ENCODE data around the gene ALDH1L1. TPM values are rescaled to one million over a fixed set of nuclear protein-coding genes. Genes with fewer than 3 reads are reported as not detected.

The ALDH1L1 gene
- total and polyA plus RNA-seq, 9 of the 15 experiments (the other 6 are each of a cell fraction or from before 2014, with no cell fraction given): 0.06 to 1.9 (median 0.57) TPM; not detected in 1

DNA sequence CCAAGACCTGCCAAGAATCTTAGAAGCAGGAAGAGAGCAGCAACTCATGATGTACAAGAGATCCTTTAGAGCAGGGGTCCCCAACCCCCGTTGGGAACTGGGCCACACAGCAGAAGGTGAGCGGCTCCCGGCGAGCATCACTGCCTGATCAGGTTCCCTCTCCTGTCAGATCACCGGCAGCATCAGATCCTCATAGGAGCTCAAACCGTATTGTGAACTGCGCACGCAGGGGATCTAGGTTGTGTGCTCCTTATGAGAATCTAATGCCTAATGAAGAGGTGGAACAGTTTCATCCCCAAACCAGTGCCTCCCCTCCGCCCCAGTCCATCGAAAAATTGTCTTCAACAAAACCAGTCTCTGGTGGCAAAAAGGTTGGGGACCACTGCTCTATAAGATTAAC lies 110.2 kb downstream of the ALDH1L1 start:
- no TSS peak for BruUV-seq (replicated peaks)
- ChIA-PET POLR2A (interaction anchor here (0.7 to 0.9 kb wide), 2 partner anchors 11 to 70 kb away, joined by 3 read pairs; no protein-coding TSS in a partner anchor), CTCF (ENCODE audit: low intra/inter-chr PET ratio) (no interaction called here)
- no peak for DNase-seq (ENCODE audit: extremely low read depth in 1 of 4, low spot score in 3 of 4)
- in situ Hi-C loops (cut with MboI): no loop called here
- ATAC-seq: no peak
- H4K20me1 ChIP-seq (replicated peaks; ENCODE audit: control insufficient read depth, insufficient read depth, low read length): no peaks in the 10 kb centered on the region
- H3K4me2 ChIP-seq (ENCODE audit: insufficient read depth, low read length): no peak overlapping the region
- no peaks in the 10 kb centered on the region for H3K36me3 ChIP-seq (ENCODE audit: control insufficient read depth, insufficient read depth, low read length)
- no peaks in the 10 kb centered on the region for H3K9me3 ChIP-seq (replicated peaks; ENCODE audit: control insufficient read depth, insufficient read depth, low read depth, low read length)
- H2AFZ ChIP-seq (ENCODE audit: low read depth, low read length): no peak overlapping the region
- intact Hi-C loops (cut with micrococcal nuclease): no loop called here
- no peak overlapping the region for H3K4me3 ChIP-seq
- no peaks in the 10 kb centered on the region for H3K4me1 ChIP-seq (replicated peaks in 1 of 2; ENCODE audit: control insufficient read depth in 2 of 2, insufficient read depth in 2 of 2, low read length in 2 of 2)
- H3K27me3 ChIP-seq (ENCODE audit: control insufficient read depth in 2 of 2, insufficient read depth in 2 of 2, low read length in 2 of 2): no peaks in the 10 kb centered on the region
- 18% methylated on average over 3 of the region's 10 CpGs for WGBS (ENCODE audit: insufficient coverage, low coverage, missing lambda C conversion rate)
- no peaks in the 10 kb centered on the region for H3K79me2 ChIP-seq (ENCODE audit: control insufficient read depth, insufficient read depth, low read length)
- TF ChIP-seq, protein P1, sequence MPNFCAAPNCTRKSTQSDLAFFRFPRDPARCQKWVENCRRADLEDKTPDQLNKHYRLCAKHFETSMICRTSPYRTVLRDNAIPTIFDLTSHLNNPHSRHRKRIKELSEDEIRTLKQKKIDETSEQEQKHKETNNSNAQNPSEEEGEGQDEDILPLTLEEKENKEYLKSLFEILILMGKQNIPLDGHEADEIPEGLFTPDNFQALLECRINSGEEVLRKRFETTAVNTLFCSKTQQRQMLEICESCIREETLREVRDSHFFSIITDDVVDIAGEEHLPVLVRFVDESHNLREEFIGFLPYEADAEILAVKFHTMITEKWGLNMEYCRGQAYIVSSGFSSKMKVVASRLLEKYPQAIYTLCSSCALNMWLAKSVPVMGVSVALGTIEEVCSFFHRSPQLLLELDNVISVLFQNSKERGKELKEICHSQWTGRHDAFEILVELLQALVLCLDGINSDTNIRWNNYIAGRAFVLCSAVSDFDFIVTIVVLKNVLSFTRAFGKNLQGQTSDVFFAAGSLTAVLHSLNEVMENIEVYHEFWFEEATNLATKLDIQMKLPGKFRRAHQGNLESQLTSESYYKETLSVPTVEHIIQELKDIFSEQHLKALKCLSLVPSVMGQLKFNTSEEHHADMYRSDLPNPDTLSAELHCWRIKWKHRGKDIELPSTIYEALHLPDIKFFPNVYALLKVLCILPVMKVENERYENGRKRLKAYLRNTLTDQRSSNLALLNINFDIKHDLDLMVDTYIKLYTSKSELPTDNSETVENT (CRISPR knock-in tag; IDR thresholded peaks at IDR 0.05): no peak
- no peak for TF ChIP-seq ZC3H8 (IDR thresholded peaks at IDR 0.05)
- TF ChIP-seq MCM5 (IDR thresholded peaks at IDR 0.05; ENCODE audit: low read depth): no peak
- no peak for TF ChIP-seq MTF1 (CRISPR knock-in tag; IDR thresholded peaks at IDR 0.05; ENCODE audit: borderline replicate concordance)
- TF ChIP-seq DNMT1 (IDR thresholded peaks at IDR 0.05): no peak
- no peak for TF ChIP-seq ZNF384 (IDR thresholded peaks at IDR 0.05; ENCODE audit: low read depth, low read length)
- no peak for TF ChIP-seq BRCA1 (IDR thresholded peaks at IDR 0.05)
- TF ChIP-seq BRCA1 (CRISPR knock-in tag; IDR thresholded peaks at IDR 0.05): no peak
- TF ChIP-seq NELFE (IDR thresholded peaks at IDR 0.05; ENCODE audit: insufficient read depth, insufficient read length): no peak
- TF ChIP-seq PTBP1 (IDR thresholded peaks at IDR 0.05; ENCODE audit: low read depth, low read length): no peak
- no peak for TF ChIP-seq ZNF184 (CRISPR knock-in tag; IDR thresholded peaks at IDR 0.05)
- TF ChIP-seq ARHGAP35 (IDR thresholded peaks at IDR 0.05; ENCODE audit: partially characterized antibody): no peak
- no peak for TF ChIP-seq RBM22 (IDR thresholded peaks at IDR 0.05; ENCODE audit: low read depth, low read length, poor library complexity, severe bottlenecking)
- TF ChIP-seq, protein P2, sequence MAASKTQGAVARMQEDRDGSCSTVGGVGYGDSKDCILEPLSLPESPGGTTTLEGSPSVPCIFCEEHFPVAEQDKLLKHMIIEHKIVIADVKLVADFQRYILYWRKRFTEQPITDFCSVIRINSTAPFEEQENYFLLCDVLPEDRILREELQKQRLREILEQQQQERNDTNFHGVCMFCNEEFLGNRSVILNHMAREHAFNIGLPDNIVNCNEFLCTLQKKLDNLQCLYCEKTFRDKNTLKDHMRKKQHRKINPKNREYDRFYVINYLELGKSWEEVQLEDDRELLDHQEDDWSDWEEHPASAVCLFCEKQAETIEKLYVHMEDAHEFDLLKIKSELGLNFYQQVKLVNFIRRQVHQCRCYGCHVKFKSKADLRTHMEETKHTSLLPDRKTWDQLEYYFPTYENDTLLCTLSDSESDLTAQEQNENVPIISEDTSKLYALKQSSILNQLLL (CRISPR knock-in tag; IDR thresholded peaks at IDR 0.05; ENCODE audit: borderline replicate concordance): no peak
- no peak for TF ChIP-seq GMEB1 (CRISPR knock-in tag; IDR thresholded peaks at IDR 0.05)
- TF ChIP-seq, protein P3, sequence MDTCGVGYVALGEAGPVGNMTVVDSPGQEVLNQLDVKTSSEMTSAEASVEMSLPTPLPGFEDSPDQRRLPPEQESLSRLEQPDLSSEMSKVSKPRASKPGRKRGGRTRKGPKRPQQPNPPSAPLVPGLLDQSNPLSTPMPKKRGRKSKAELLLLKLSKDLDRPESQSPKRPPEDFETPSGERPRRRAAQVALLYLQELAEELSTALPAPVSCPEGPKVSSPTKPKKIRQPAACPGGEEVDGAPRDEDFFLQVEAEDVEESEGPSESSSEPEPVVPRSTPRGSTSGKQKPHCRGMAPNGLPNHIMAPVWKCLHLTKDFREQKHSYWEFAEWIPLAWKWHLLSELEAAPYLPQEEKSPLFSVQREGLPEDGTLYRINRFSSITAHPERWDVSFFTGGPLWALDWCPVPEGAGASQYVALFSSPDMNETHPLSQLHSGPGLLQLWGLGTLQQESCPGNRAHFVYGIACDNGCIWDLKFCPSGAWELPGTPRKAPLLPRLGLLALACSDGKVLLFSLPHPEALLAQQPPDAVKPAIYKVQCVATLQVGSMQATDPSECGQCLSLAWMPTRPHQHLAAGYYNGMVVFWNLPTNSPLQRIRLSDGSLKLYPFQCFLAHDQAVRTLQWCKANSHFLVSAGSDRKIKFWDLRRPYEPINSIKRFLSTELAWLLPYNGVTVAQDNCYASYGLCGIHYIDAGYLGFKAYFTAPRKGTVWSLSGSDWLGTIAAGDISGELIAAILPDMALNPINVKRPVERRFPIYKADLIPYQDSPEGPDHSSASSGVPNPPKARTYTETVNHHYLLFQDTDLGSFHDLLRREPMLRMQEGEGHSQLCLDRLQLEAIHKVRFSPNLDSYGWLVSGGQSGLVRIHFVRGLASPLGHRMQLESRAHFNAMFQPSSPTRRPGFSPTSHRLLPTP (IDR thresholded peaks at IDR 0.05; ENCODE audit: borderline replicate concordance, extremely low read depth, insufficient read length): no peak
- no peak for TF ChIP-seq CHD2 (IDR thresholded peaks at IDR 0.05; ENCODE audit: low read depth, low read length)
- no peak for FAIRE-seq
- no peaks in the 10 kb centered on the region for H3K9me1 ChIP-seq (ENCODE audit: control insufficient read depth, insufficient read depth, low read length)
- no peak overlapping the region for H3K9ac ChIP-seq (ENCODE audit: insufficient read depth in 1 of 2, low read depth in 2 of 2, low read length in 2 of 2)
- H3K27ac ChIP-seq (ENCODE audit: extremely low read depth, low read depth, low read length): no peak overlapping the region
